PC-3 (cell line): Measurements from ENCODE around the gene MT1M. TPM values are rescaled to one million over a fixed set of nuclear protein-coding genes. Genes with fewer than 3 reads are reported as not detected.

Experiments used
- ATAC-seq: fragments of 200-7000 bp; cut with Tn5 transposase; 2 replicates; pipeline ENCODE4 v1.9.1; 2020; ENCODE audit warnings: mild to moderate bottlenecking, moderate library complexity
- BruUV-seq: library from RNA; stranded (reverse); fragments of 400-500 nt; replicated peaks from 2 replicates; lab custom pipeline; 2021; lab: Mats Ljungman, UMichigan
- CTCF ChIA-PET: fragments of 300-600 bp; sonication (Branson Sonifier 250); formaldehyde crosslinking; loops from one replicate; lab custom pipeline; 2022; ENCODE audit warnings: antibody characterized with exemption; lab: Charles Lee
- POLR2A ChIA-PET: fragments of 300-600 bp; sonication (Branson Sonifier 250); formaldehyde crosslinking; loops from one replicate; lab custom pipeline; 2022; ENCODE audit warnings: antibody characterized with exemption; ENCODE audit not compliant: unreplicated experiment; lab: Charles Lee
- DNase-seq: peaks from one replicate; pipeline ENCODE4 v3.0.0-alpha.2; 2015
- H2AFZ ChIP-seq: fragments of 300-600 bp; sonication (generic); 2 replicates; pipeline ENCODE4 v1.6.0; 2016; ENCODE audit warnings: antibody characterized with exemption, low read length
- H3F3A ChIP-seq: fragments of 300-600 bp; sonication (generic); one replicate; pipeline ENCODE4 v1.6.0; 2017; ENCODE audit warnings: antibody characterized with exemption, low read length, control low read depth, mild to moderate bottlenecking; ENCODE audit not compliant: unreplicated experiment
- H3K27ac ChIP-seq: fragments of 300-600 bp; sonication (generic); 2 replicates; pipeline ENCODE4 v1.5.1; 2016; ENCODE audit warnings: mild to moderate bottlenecking, low read length
- H3K27me3 ChIP-seq: fragments of 300-600 bp; sonication (generic); 2 replicates; pipeline ENCODE4 v1.6.1; 2016; ENCODE audit warnings: low read length, mixed read lengths
- H3K36me3 ChIP-seq: fragments of 300-600 bp; sonication (generic); 2 replicates; pipeline ENCODE4 v1.6.1; 2016; ENCODE audit warnings: low read depth, mixed run types, low read length, mixed read lengths
- H3K4me1 ChIP-seq: fragments of 300-600 bp; sonication (generic); 2 replicates; pipeline ENCODE4 v1.5.1; 2016; ENCODE audit warnings: low read length; ENCODE audit not compliant: insufficient read depth
- H3K4me2 ChIP-seq: fragments of 300-600 bp; sonication (generic); 2 replicates; pipeline ENCODE4 v1.6.0; 2016; ENCODE audit warnings: low read length
- H3K4me3 ChIP-seq: fragments of 300-600 bp; sonication (generic); 2 replicates; pipeline ENCODE4 v1.5.1; 2016; ENCODE audit warnings: mild to moderate bottlenecking, low read length, mixed read lengths
- H3K79me2 ChIP-seq: fragments of 300-600 bp; sonication (generic); 2 replicates; pipeline ENCODE4 v1.6.1; 2017; ENCODE audit warnings: low read length, mixed read lengths
- H3K9ac ChIP-seq: fragments of 300-600 bp; sonication (generic); 2 replicates; pipeline ENCODE4 v1.6.0; 2016; ENCODE audit warnings: mild to moderate bottlenecking, low read length
- H3K9me2 ChIP-seq: fragments of 300-600 bp; sonication (generic); replicated peaks from 2 replicates; pipeline ENCODE4 v1.6.1; 2016; ENCODE audit warnings: mixed run types, low read length, mixed read lengths
- H3K9me3 ChIP-seq: fragments of 300-600 bp; sonication (generic); 2 replicates; pipeline ENCODE4 v1.6.1; 2016; ENCODE audit warnings: low read length, mixed read lengths
- H4K20me1 ChIP-seq: fragments of 300-600 bp; sonication (generic); 2 replicates; pipeline ENCODE4 v1.6.1; 2016; ENCODE audit warnings: low read length, mixed read lengths
- CTCF ChIP-seq: fragments of 300-600 bp; sonication (generic); conservative IDR thresholded peaks from 2 replicates; pipeline ENCODE4 v1.5.1; 2017; ENCODE audit warnings: antibody characterized with exemption, low read depth, mild to moderate bottlenecking, low read length
- EZH2 ChIP-seq: fragments of 300-600 bp; sonication (generic); IDR thresholded peaks from one replicate; pipeline ENCODE4 v1.6.1; 2017; ENCODE audit warnings: antibody characterized with exemption, mild to moderate bottlenecking, low read length; ENCODE audit not compliant: unreplicated experiment
- EZH2phosphoT487 ChIP-seq: fragments of 300-600 bp; sonication (generic); IDR thresholded peaks from 2 replicates; pipeline ENCODE4 v1.6.1; 2018; ENCODE audit warnings: mild to moderate bottlenecking, antibody characterized with exemption, low read length, borderline replicate concordance
- intact Hi-C: fragments of 100-400 bp; cut with micrococcal nuclease; formaldehyde crosslinking; loops from 2 replicates; pipeline ENCODE4 v1.9.0; 2023
- total RNA-seq: library from RNA; depleted of rRNA; stranded (reverse); fragments of >200 nt; gene quantifications from 2 replicates; pipeline ENCODE4 v1.2.3, GENCODE V29; 2014

MT1M gene
- total RNA-seq, 1 experiment from 2014 or later: 1.5 TPM

- peaks cover 84% of the 10 kb centered on the region for H3K4me1 ChIP-seq
- no peaks in the 10 kb centered on the region for H3K36me3 ChIP-seq
- intact Hi-C loops: no loop called here
- peaks cover 16% of the 10 kb centered on the region for H3K79me2 ChIP-seq
- peak overlapping the region; percentile 90 for H3K4me3 ChIP-seq
- H3K9me2 ChIP-seq: no peaks in the 10 kb centered on the region
- DNase-seq (peak; percentile 47), ATAC-seq (no peak; the same call in 1 of the 2 replicates)
- no peaks in the 10 kb centered on the region for H3K27me3 ChIP-seq
- no peak for TF ChIP-seq CTCF
- no peak for TF ChIP-seq EZH2
- TF ChIP-seq EZH2phosphoT487: no peak
- CTCF ChIA-PET: interaction anchor here (0.6 kb wide), 1 partner anchor 47 kb away, joined by 5 read pairs; no protein-coding TSS in a partner anchor
- H3K27ac ChIP-seq: peak overlapping the region; percentile 78
- H2AFZ ChIP-seq: no peak overlapping the region
- no peaks in the 10 kb centered on the region for H3K9me3 ChIP-seq
- POLR2A ChIA-PET: interaction anchor here (0.6 kb wide), 2 partner anchors 72 to 92 kb away, joined by 3 to 4 read pairs; partner anchors contain the start of gene MT1X
- peak overlapping the region; percentile 93 for H3K4me2 ChIP-seq
- no peaks in the 10 kb centered on the region for H4K20me1 ChIP-seq
- H3K9ac ChIP-seq: peak overlapping the region; percentile 76; the same call in 1 of the 2 replicates
- H3F3A ChIP-seq: peaks cover 13% of the 10 kb centered on the region
- BruUV-seq: no TSS peak
Measured at GRCh38 chr16:56610017-56610608, 22.3 kb upstream of the MT1M start.

- Histone ChIP-seq H4K20me1 (no peaks in the 10 kb centered on the region), H3K27ac (peak overlapping the region; percentile 78), H3K9me3 (no peaks in the 10 kb centered on the region), H3K4me2 (peak overlapping the region; percentile 93), H3K4me1 (peaks cover 84% of the 10 kb centered on the region), H3K9ac (no peak overlapping the region), H3K4me3 (peak overlapping the region; percentile 90; the same call in 1 of the 2 replicates), H3K36me3 (no peaks in the 10 kb centered on the region), H3K27me3 (no peaks in the 10 kb centered on the region), H3K79me2 (peaks cover 16% of the 10 kb centered on the region), H3K9me2 (no peaks in the 10 kb centered on the region), H3F3A (peaks cover 8% of the 10 kb centered on the region), H2AFZ (no peak overlapping the region)
- BruUV-seq: no TSS peak
- ATAC-seq: no peak
- POLR2A ChIA-PET: no interaction called here
- CTCF ChIA-PET: no interaction called here
- intact Hi-C loops: no loop called here
- TF ChIP-seq CTCF (no peak), EZH2phosphoT487 (no peak), EZH2 (no peak)
- no peak for DNase-seq
Measured at GRCh38 chr16:56610609-56611111, 21.8 kb upstream of the MT1M start.

- ChIA-PET CTCF (no interaction called here), POLR2A (no interaction called here)
- no peaks in the 10 kb centered on the region for H3K9me2 ChIP-seq
- H3K36me3 ChIP-seq: no peaks in the 10 kb centered on the region
- ATAC-seq (no peak), DNase-seq (no peak)
- no peak overlapping the region for H2AFZ ChIP-seq
- peaks cover under 1% of the 10 kb centered on the region for H3F3A ChIP-seq
- no peaks in the 10 kb centered on the region for H3K9me3 ChIP-seq
- H4K20me1 ChIP-seq: no peaks in the 10 kb centered on the region
- intact Hi-C loops: no loop called here
- BruUV-seq: no TSS peak
- H3K27me3 ChIP-seq: no peaks in the 10 kb centered on the region
- H3K4me3 ChIP-seq: no peak overlapping the region
- peak overlapping the region; percentile 93; the same call in 1 of the 2 replicates for H3K4me2 ChIP-seq
- no peak overlapping the region for H3K27ac ChIP-seq
- H3K79me2 ChIP-seq: peaks cover 16% of the 10 kb centered on the region
- no peak overlapping the region for H3K9ac ChIP-seq
- peaks cover 77% of the 10 kb centered on the region for H3K4me1 ChIP-seq
- TF ChIP-seq CTCF: no peak
- no peak for TF ChIP-seq EZH2phosphoT487
- no peak for TF ChIP-seq EZH2
Measured at GRCh38 chr16:56611281-56611833, 21.1 kb upstream of the MT1M start.
